ENCODE measurements around the gene ERBB3.
"Not testable (repeated sequence)": the region's sequence is repeated elsewhere in the genome, so short reads cannot be mapped to it uniquely, and the experiment has no call there.

The ERBB3 gene

GRCh38 chr12:56079723-56080555 is at the start of gene ERBB3:
TSS of gene ERBB3 (plus strand) at chr12:56080165. CDS start at chr12:56080301, 136 bp downstream.
- peak; percentile 72 for DNase-seq

- no peak for DNase-seq
These were observed 48.0 kb upstream of the ERBB3 start for GRCh38 chr12:56031987-56032386.

- DNase-seq = no peak
These were observed 45.2 kb upstream of the ERBB3 start for GRCh38 chr12:56034586-56035332.

- DNase-seq = no peak
These were observed 42.8 kb upstream of the ERBB3 start for GRCh38 chr12:56037161-56037560.

GRCh38 chr12:56038022-56038655 is 41.8 kb upstream of the ERBB3 start:
- no peak for DNase-seq

DNA sequence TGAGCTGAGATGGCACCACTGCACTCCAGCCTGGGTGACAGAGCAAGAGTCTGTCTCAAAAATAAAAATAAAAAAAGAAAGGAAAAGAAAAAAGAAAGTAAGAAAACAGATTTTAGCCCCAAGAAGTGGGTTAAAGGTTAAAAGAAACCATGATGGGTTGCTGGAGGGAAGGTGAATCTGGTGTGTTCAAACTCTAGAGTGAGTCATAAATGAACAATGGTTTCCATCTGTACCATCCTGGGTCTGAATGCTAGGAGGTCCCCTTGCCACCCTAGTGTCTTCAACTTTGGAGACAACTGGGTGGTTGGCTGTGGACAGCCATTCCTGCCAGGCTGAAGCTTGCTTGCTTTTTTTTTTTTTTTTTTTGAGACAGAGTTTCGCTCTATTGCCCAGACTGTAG is 39.8 kb upstream of the ERBB3 start:
- DNase-seq = peak; percentile 43

GRCh38 chr12:56040963-56041551 is 38.9 kb upstream of the ERBB3 start:
- DNase-seq = no peak

DNA sequence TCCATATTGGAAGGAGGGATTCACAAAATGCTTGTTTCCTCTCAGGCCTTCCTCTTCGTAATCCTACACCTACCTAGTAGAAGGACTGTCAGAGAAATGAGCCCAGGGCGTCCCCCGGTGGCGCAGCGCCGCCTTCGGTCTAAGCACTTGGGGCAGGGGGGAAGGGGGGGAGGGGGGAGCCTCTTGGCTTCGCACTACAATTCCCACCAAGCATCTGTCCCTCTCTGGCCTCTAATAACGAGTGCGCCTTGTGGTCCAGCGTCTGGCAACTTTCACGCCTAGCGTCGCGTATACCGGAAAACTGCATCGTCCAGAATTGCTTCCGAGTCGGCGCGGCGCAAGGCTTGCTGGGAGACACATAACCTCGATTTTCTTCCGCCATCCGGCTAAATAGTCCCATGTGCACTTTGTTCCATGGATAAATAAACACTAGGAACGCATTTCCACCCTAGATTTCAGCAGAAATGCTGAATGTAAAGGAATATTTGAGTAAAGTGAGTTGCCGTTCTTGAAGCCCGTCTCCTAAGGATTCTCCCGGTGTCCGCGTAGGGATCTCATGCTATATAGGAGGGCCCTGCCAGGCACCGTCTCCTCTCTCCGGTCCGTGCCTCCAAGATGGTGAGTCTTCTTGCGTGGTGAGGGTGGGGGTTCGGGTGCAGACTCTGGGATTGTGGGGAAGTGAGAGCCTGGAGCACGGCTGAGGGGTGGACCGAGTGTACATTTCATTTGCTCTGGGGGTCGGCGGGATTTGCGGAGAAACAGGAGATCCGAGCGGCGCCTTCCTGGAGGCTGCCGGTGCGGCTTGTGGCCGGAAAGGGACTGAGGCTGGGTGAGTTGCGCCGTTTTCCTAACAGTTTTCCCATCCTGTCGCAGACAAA is 38.2 kb upstream of the ERBB3 start, which contains the start of gene RPS26:
Gene RPS26, plus strand, starts transcription at position 367 of the 878 bp plus-strand sequence. Its CDS starts 249 bp downstream, at position 616.
- peak; percentile 96 for DNase-seq

DNA sequence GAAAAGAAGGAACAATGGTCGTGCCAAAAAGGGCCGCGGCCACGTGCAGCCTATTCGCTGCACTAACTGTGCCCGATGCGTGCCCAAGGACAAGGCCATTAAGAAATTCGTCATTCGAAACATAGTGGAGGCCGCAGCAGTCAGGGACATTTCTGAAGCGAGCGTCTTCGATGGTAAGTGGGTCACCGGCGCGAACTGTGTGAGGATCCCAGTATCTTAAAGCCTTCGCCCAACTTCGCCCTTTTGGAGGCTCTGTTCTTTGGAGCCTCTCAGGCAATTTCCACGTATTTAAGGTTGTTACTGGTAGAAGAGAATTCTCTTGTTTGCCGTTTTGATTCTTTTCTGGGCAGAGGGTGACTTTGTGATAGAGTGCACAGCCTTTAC is 37.5 kb upstream of the ERBB3 start:
- not testable (repeated sequence) for DNase-seq

DNA sequence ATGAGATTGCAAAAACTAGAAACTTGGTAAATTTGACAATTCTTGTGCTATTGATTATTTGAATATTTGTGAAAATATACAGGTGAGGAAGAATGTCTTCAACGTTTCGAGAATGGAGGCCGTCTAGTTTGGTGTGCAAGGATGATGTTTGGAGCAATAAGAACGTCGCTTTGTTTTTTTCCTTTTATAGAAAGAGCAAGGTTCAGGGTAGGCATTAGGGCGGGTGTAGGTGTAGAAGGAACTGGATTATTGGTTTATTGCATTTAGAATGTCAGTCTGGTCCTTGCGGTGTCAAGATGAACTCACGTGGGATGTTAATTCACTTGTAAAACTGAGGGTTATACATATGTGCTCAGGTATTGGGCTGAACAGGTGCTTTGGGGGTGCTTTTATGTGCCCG is 37.1 kb upstream of the ERBB3 start:
- no peak for DNase-seq

DNA sequence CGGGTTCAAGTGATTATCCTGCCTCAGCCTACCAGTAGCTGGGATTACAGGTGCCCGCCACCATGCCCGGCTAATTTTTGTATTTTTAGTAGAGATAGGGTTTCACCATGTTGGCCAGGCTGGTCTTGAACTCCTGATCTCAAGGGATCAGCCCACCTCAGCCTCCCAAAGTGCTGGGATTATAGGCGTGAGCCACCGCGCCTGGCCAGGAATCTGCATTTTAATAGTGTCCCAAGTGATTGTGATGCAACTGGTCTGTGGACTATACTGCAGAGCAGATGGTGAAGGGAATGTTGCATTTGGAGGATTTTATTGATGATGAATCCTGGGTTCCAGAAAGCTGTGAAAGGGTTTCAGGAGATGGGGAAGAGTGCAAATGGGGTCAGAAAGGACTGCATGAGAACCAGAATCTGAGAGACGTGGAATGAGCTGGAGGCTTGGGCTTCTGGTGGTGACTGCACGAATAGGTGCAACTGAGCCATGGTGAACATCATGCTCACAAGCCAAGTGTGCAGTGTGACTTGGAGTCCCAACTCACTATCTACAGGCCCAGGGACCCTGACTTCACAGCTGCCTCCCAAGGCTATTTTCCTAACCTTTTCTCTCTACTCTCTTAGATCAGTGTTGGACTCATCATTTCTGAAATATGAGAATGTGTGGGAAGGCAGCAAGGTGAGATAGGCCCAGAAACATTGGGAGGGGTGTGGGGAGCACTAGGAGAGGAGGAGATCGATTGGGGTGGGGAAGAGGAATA is 33.8 kb upstream of the ERBB3 start:
- peak; percentile 32 for DNase-seq

DNA sequence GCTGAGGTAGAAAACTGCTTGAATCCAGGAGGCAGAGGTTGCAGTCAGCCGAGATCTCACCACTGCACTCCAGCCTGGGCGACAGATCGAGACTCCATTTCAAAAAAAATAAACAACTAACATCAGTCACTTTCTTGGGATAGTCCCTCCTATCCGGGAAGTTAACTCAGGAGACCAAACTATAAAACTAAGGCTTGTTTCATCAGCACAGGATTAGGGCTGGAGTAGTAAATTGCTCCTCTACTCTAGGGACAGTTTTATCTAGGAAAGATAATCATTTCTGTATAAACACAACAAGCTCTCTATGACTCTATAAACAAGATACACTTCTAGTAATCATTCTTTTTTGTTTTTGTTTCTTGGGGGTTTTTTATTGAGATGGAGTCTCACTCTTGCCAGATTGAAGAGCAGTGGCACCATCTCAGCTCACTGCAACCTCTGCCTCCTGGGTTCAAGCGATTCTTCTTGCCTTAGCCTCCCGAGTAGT is 26.5 kb upstream of the ERBB3 start:
- DNase-seq = no peak

- not testable (repeated sequence) for DNase-seq
These were observed 20.0 kb upstream of the ERBB3 start for GRCh38 chr12:56059964-56060363.

DNA sequence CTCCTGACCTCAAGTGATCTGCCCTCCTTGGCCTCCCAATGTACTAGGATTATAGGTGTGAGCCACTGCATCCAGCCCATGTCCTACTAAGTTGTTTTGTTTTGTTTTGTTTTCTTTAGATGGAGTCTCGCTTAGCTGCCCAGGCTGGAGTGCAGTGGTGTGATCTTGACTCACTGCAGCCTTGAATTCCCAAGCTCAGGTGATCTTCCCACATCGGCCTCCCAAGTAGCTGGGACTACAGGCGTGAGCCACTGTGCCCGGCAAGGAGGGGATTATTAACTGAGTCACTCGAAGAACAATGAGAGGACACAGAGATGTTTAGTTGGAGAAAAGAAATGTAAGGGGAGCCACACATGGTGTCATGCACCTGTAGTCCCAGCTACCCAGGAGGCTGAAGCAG is 18.0 kb upstream of the ERBB3 start:
- DNase-seq = no peak

DNA sequence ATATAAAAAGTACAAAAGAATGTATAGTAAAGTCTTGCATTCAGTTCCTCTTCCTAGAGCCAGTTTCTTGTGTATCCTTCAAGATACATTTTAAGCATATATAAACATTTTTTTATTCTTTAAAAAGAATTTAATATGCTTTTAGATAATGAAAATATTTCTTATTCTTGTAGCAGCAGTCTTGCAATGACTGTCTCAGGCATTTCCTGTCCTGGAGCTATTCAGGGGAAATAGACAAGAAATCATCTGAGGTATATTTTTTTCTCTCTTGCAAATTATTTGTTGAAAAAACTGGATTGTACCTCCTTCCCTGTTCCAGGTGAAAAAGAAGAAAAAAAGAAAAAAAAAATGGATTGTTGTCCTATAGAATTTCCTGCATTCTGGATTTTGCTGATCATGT is 17.0 kb upstream of the ERBB3 start:
- no peak for DNase-seq

- no peak for DNase-seq
These were observed 8.3 kb upstream of the ERBB3 start for GRCh38 chr12:56071648-56072047.

- DNase-seq = no peak
These were observed 5.6 kb upstream of the ERBB3 start for GRCh38 chr12:56074396-56074795.

DNA sequence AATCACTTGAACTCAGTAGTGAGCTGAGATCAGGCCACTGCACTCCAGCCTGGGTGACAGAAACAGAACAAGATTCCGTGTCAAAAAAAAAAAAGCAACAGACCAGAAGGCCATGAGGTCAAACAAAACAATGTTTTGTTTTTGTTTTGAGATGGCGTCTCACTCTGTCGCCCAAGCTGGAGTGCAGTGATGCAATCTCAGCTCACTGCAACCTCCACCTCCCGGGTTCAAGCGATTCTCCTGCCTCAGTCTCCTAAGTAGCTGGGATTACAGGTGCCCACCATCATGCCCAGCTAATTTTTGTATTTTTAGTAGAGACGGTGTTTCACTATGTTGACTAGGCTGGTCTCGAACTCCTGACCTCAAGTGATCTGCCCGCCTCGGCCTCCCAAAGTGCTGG is 2.0 kb upstream of the ERBB3 start:
- DNase-seq = not testable (repeated sequence)

DNA sequence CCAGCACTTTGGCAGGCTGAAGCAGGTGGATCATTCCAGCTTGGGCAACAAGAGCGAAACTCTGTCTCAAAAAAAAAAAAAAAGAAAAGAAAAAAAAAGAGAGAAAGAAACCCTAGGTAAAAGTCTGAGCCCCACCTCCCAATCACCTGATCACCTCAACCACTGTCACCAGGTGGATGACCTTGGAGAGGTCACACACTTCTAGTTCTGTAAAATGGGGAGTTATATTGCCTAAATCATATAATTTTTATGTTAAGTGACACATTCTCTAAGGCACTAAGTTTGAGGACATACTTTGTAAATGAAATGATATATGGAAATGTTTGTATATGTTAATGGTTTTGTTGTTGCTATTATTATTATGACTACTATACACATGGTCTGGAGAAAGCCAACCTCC is 1.5 kb upstream of the ERBB3 start:
- no peak for DNase-seq

GRCh38 chr12:56078931-56079722 is 838 bp upstream of the ERBB3 start:
- DNase-seq = peak; percentile 60

All from activated CD4-positive, alpha-beta T cell treated with anti-CD3 and anti-CD28 coated beads, Interleukin-2, Interleukin-6, amounts not matched to agents 100 ng/mL and 50 ng/mL, durations not matched to agents 16 hours and 8 hours (primary cell).